C4-2B (cell line): ENCODE measurements around the gene ATP4B.

Source experiments
- ZFX ChIP-seq: fragments of 450-650 bp; IDR thresholded peaks from 2 replicates; pipeline ENCODE4 v1.6.1; 2017
- TF ChIP-seq, protein P1 (sequence below): fragments of 450-650 bp; conservative IDR thresholded peaks from 2 replicates; pipeline ENCODE4 v1.5.1; 2017; ENCODE audit warnings: mild to moderate bottlenecking

DNA sequence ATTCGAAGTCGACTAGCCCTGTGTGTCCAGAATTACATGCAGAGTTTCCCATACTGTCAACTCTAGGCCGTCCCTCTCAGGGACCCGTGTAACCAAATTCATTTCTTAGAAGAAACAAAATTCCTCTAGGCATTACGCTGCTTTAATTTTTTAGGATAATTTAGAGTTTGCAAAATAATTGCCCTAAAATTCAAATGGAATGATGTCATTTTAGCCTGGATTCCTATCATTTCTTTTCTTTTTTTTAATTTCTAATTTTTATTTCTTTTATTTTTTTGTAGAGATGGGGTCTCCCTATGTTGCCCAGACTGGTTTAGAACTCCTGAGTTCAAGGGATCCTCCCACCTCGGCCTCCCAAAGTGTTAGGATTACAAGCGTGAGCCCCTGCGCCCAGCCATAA, 1.3 kb upstream of the ATP4B start:
- TF ChIP-seq, protein P1, sequence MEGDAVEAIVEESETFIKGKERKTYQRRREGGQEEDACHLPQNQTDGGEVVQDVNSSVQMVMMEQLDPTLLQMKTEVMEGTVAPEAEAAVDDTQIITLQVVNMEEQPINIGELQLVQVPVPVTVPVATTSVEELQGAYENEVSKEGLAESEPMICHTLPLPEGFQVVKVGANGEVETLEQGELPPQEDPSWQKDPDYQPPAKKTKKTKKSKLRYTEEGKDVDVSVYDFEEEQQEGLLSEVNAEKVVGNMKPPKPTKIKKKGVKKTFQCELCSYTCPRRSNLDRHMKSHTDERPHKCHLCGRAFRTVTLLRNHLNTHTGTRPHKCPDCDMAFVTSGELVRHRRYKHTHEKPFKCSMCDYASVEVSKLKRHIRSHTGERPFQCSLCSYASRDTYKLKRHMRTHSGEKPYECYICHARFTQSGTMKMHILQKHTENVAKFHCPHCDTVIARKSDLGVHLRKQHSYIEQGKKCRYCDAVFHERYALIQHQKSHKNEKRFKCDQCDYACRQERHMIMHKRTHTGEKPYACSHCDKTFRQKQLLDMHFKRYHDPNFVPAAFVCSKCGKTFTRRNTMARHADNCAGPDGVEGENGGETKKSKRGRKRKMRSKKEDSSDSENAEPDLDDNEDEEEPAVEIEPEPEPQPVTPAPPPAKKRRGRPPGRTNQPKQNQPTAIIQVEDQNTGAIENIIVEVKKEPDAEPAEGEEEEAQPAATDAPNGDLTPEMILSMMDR, result no peak
- TF ChIP-seq ZFX, result no peak
